Measurements from ENCODE around the gene PIGC.

The PIGC gene

GRCh38 chr1:172452536-172453152, 8.8 kb upstream of the PIGC start:
- peaks cover 17% of the 10 kb centered on the region for H3K4me1 ChIP-seq (ENCODE audit: control insufficient read depth, insufficient read depth, low read depth, low read length)
- 66% methylated on average over 7 of the region's 7 CpGs for WGBS
- H3K23ac ChIP-seq (ENCODE audit: low read length in 2 of 2): no peak overlapping the region

GRCh38 chr1:172451002-172451443, 7.2 kb upstream of the PIGC start:
- H2BK15ac ChIP-seq (ENCODE audit: low read depth, poor library complexity, severe bottlenecking): no peak overlapping the region
- H3K36me3 ChIP-seq (ENCODE audit: control insufficient read depth in 1 of 2, insufficient read depth in 2 of 2, low read depth in 1 of 2, low read length in 2 of 2): no peaks in the 10 kb centered on the region
- no peak overlapping the region for H3K4me2 ChIP-seq (ENCODE audit: low read length, poor library complexity, severe bottlenecking)
- no peak overlapping the region for H4K8ac ChIP-seq (ENCODE audit: low read length)
- H3K27ac ChIP-seq (ENCODE audit: low read length, poor library complexity, severe bottlenecking): peak overlapping the region; percentile 1
- no peak overlapping the region for H3K9ac ChIP-seq (ENCODE audit: low read length)
- no peak overlapping the region for H3K14ac ChIP-seq (ENCODE audit: low read length in 2 of 2)
- H3K9me3 ChIP-seq (ENCODE audit: control insufficient read depth, low read length): no peaks in the 10 kb centered on the region
- no peak overlapping the region for H4K91ac ChIP-seq (ENCODE audit: low read length)
- H2AK5ac ChIP-seq (ENCODE audit: low read length, severe bottlenecking): no peak overlapping the region
- no peak overlapping the region for H3K4me3 ChIP-seq (ENCODE audit: insufficient read depth in 1 of 2, low read depth in 1 of 2, low read length in 2 of 2)
- peaks cover 0 to 8% of the 10 kb centered on the region in 2 experiments for H3K27me3 ChIP-seq (ENCODE audit: control insufficient read depth in 1 of 2, insufficient read depth in 1 of 2, low read length in 2 of 2)
- no peak overlapping the region for H2BK5ac ChIP-seq (ENCODE audit: low read depth, low read length, poor library complexity, severe bottlenecking)
- peaks cover 17% of the 10 kb centered on the region for H3K4me1 ChIP-seq (ENCODE audit: control insufficient read depth, insufficient read depth, low read depth, low read length)
- H3K4ac ChIP-seq (ENCODE audit: low read depth in 1 of 2, low read length in 2 of 2): no peak overlapping the region
- no peak overlapping the region for H2AFZ ChIP-seq (ENCODE audit: low read depth, low read length)
- no peak overlapping the region for H3K23ac ChIP-seq (ENCODE audit: low read length in 2 of 2)
- H2BK120ac ChIP-seq (ENCODE audit: low read depth, low read length): no peak overlapping the region
- H3K79me1 ChIP-seq (replicated peaks; ENCODE audit: low read length, poor library complexity, severe bottlenecking): no peaks in the 10 kb centered on the region
- no peak overlapping the region for H3K18ac ChIP-seq (ENCODE audit: low read depth in 1 of 2, low read length in 2 of 2)
- 84% methylated on average over 2 of the region's 2 CpGs for WGBS
- peak; percentile 41 for DNase-seq
- no peak overlapping the region for H2BK12ac ChIP-seq (ENCODE audit: low read length in 2 of 2)

More at GRCh38 chr1:172452536-172453152, 8.8 kb upstream of the PIGC start:
- H3K4me3 ChIP-seq (ENCODE audit: insufficient read depth in 1 of 2, low read depth in 1 of 2, low read length in 2 of 2): no peak overlapping the region
- no peaks in the 10 kb centered on the region for H3K9me3 ChIP-seq (ENCODE audit: control insufficient read depth, low read length)
- no peak overlapping the region for H3K9ac ChIP-seq (ENCODE audit: low read length)
- H2BK12ac ChIP-seq (ENCODE audit: low read length in 2 of 2): no peak overlapping the region
- no peak for DNase-seq
- H3K4me2 ChIP-seq (ENCODE audit: low read length, poor library complexity, severe bottlenecking): no peak overlapping the region
- no peak overlapping the region for H3K4ac ChIP-seq (ENCODE audit: low read depth in 1 of 2, low read length in 2 of 2)
- no peak overlapping the region for H4K8ac ChIP-seq (ENCODE audit: low read length)
- H3K14ac ChIP-seq (ENCODE audit: low read length in 2 of 2): no peak overlapping the region
- no peak overlapping the region for H3K18ac ChIP-seq (ENCODE audit: low read depth in 1 of 2, low read length in 2 of 2)
- no peak overlapping the region for H4K91ac ChIP-seq (ENCODE audit: low read length)
- H2AK5ac ChIP-seq (ENCODE audit: low read length, severe bottlenecking): peak overlapping the region; percentile 21
- H2AFZ ChIP-seq (ENCODE audit: low read depth, low read length): no peak overlapping the region
- no peak overlapping the region for H2BK5ac ChIP-seq (ENCODE audit: low read depth, low read length, poor library complexity, severe bottlenecking)
- no peaks in the 10 kb centered on the region for H3K79me1 ChIP-seq (replicated peaks; ENCODE audit: low read length, poor library complexity, severe bottlenecking)
- H3K36me3 ChIP-seq (ENCODE audit: control insufficient read depth in 1 of 2, insufficient read depth in 2 of 2, low read depth in 1 of 2, low read length in 2 of 2): no peaks in the 10 kb centered on the region
- no peak overlapping the region for H2BK15ac ChIP-seq (ENCODE audit: low read depth, poor library complexity, severe bottlenecking)
- H2BK120ac ChIP-seq (ENCODE audit: low read depth, low read length): no peak overlapping the region
- H3K27ac ChIP-seq (ENCODE audit: low read length, poor library complexity, severe bottlenecking): no peak overlapping the region
- peaks cover 0 to 8% of the 10 kb centered on the region in 2 experiments for H3K27me3 ChIP-seq (ENCODE audit: control insufficient read depth in 1 of 2, insufficient read depth in 1 of 2, low read length in 2 of 2)

- no peak overlapping the region for H3K4me3 ChIP-seq (ENCODE audit: insufficient read depth in 1 of 2, low read depth in 1 of 2, low read length in 2 of 2)
- H2BK12ac ChIP-seq (ENCODE audit: low read length in 2 of 2): peak overlapping the region in 1 of 2 experiments; percentile 29
- peak overlapping the region; percentile 6 for H4K91ac ChIP-seq (ENCODE audit: low read length)
- 84% methylated on average over 6 of the region's 7 CpGs for WGBS
- H3K9ac ChIP-seq (ENCODE audit: low read length): peak overlapping the region; percentile 44
- H3K4me1 ChIP-seq (ENCODE audit: control insufficient read depth, insufficient read depth, low read depth, low read length): peaks cover 17% of the 10 kb centered on the region
- no peak overlapping the region for H3K18ac ChIP-seq (ENCODE audit: low read depth in 1 of 2, low read length in 2 of 2)
- no peak overlapping the region for H2AFZ ChIP-seq (ENCODE audit: low read depth, low read length)
- H3K23ac ChIP-seq (ENCODE audit: low read length in 2 of 2): no peak overlapping the region
- no peak overlapping the region for H4K8ac ChIP-seq (ENCODE audit: low read length)
- H3K79me1 ChIP-seq (replicated peaks; ENCODE audit: low read length, poor library complexity, severe bottlenecking): no peaks in the 10 kb centered on the region
- H2AK5ac ChIP-seq (ENCODE audit: low read length, severe bottlenecking): no peak overlapping the region
- H3K27ac ChIP-seq (ENCODE audit: low read length, poor library complexity, severe bottlenecking): no peak overlapping the region
- H3K4me2 ChIP-seq (ENCODE audit: low read length, poor library complexity, severe bottlenecking): no peak overlapping the region
- no peak overlapping the region for H3K14ac ChIP-seq (ENCODE audit: low read length in 2 of 2)
- H2BK5ac ChIP-seq (ENCODE audit: low read depth, low read length, poor library complexity, severe bottlenecking): no peak overlapping the region
- H3K27me3 ChIP-seq (ENCODE audit: control insufficient read depth in 1 of 2, insufficient read depth in 1 of 2, low read length in 2 of 2): peaks cover 0 to 8% of the 10 kb centered on the region in 2 experiments
- H3K36me3 ChIP-seq (ENCODE audit: control insufficient read depth in 1 of 2, insufficient read depth in 2 of 2, low read depth in 1 of 2, low read length in 2 of 2): no peaks in the 10 kb centered on the region
- no peak overlapping the region for H2BK15ac ChIP-seq (ENCODE audit: low read depth, poor library complexity, severe bottlenecking)
- H3K4ac ChIP-seq (ENCODE audit: low read depth in 1 of 2, low read length in 2 of 2): no peak overlapping the region
- H3K9me3 ChIP-seq (ENCODE audit: control insufficient read depth, low read length): no peaks in the 10 kb centered on the region
- DNase-seq: no peak
- H2BK120ac ChIP-seq (ENCODE audit: low read depth, low read length): peak overlapping the region; percentile 39
These were observed 6.6 kb upstream of the PIGC start for GRCh38 chr1:172450524-172450885.

- H2BK5ac ChIP-seq (ENCODE audit: low read depth, low read length, poor library complexity, severe bottlenecking): no peak overlapping the region
- peak overlapping the region; percentile 39 for H2BK120ac ChIP-seq (ENCODE audit: low read depth, low read length)
- no peaks in the 10 kb centered on the region for H3K36me3 ChIP-seq (ENCODE audit: control insufficient read depth in 1 of 2, insufficient read depth in 2 of 2, low read depth in 1 of 2, low read length in 2 of 2)
- H3K4me2 ChIP-seq (ENCODE audit: low read length, poor library complexity, severe bottlenecking): no peak overlapping the region
- H2AK5ac ChIP-seq (ENCODE audit: low read length, severe bottlenecking): no peak overlapping the region
- H3K23ac ChIP-seq (ENCODE audit: low read length in 2 of 2): no peak overlapping the region
- no peaks in the 10 kb centered on the region for H3K79me1 ChIP-seq (replicated peaks; ENCODE audit: low read length, poor library complexity, severe bottlenecking)
- DNase-seq: peak; percentile 77
- H3K9me3 ChIP-seq (ENCODE audit: control insufficient read depth, low read length): no peaks in the 10 kb centered on the region
- peaks cover 0 to 4% of the 10 kb centered on the region in 2 experiments for H3K27me3 ChIP-seq (ENCODE audit: control insufficient read depth in 1 of 2, insufficient read depth in 1 of 2, low read length in 2 of 2)
- H2BK15ac ChIP-seq (ENCODE audit: low read depth, poor library complexity, severe bottlenecking): peak overlapping the region; percentile 12
- H3K4ac ChIP-seq (ENCODE audit: low read depth in 1 of 2, low read length in 2 of 2): peak overlapping the region; percentile 44 to 73
- H3K4me3 ChIP-seq (ENCODE audit: insufficient read depth in 1 of 2, low read depth in 1 of 2, low read length in 2 of 2): peak overlapping the region in 1 of 2 experiments; percentile 48
- peak overlapping the region in 1 of 2 experiments; percentile 74 for H3K14ac ChIP-seq (ENCODE audit: low read length in 2 of 2)
- peak overlapping the region; percentile 44 for H3K9ac ChIP-seq (ENCODE audit: low read length)
- peak overlapping the region; percentile 49 for H3K27ac ChIP-seq (ENCODE audit: low read length, poor library complexity, severe bottlenecking)
- whole genome bisulfite sequencing: 61% methylated on average over 17 of the region's 18 CpGs
- peak overlapping the region; percentile 68 for H2AFZ ChIP-seq (ENCODE audit: low read depth, low read length)
- peak overlapping the region; percentile 64 for H4K91ac ChIP-seq (ENCODE audit: low read length)
- H3K4me1 ChIP-seq (ENCODE audit: control insufficient read depth, insufficient read depth, low read depth, low read length): peaks cover 17% of the 10 kb centered on the region
- H2BK12ac ChIP-seq (ENCODE audit: low read length in 2 of 2): peak overlapping the region in 1 of 2 experiments; percentile 29
- H4K8ac ChIP-seq (ENCODE audit: low read length): peak overlapping the region; percentile 94
- H3K18ac ChIP-seq (ENCODE audit: low read depth in 1 of 2, low read length in 2 of 2): peak overlapping the region; percentile 7 to 40
These were observed 6.0 kb upstream of the PIGC start for GRCh38 chr1:172449585-172450523.
